NCI-H1092 treated with DMSO at 0.1 percent for 48 hours (cell line): ENCODE measurements around the gene PRR13.
"Not testable (repeated sequence)": the region's sequence is repeated elsewhere in the genome, so short reads cannot be mapped to it uniquely, and the experiment has no call there.

ENCODE experiments used
- DNase-seq: peaks from one replicate; lab custom pipeline; 2025; lab: John Stamatoyannopoulos, UW

The PRR13 gene, protein sequence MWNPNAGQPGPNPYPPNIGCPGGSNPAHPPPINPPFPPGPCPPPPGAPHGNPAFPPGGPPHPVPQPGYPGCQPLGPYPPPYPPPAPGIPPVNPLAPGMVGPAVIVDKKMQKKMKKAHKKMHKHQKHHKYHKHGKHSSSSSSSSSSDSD

GRCh38 chr12:53441040-53441833, at the start of gene PRR13:
TSS of gene PRR13 (plus strand) at chr12:53441734. CDS start at chr12:53442715, 981 bp downstream.
- DNase-seq = peak; percentile 98

DNA sequence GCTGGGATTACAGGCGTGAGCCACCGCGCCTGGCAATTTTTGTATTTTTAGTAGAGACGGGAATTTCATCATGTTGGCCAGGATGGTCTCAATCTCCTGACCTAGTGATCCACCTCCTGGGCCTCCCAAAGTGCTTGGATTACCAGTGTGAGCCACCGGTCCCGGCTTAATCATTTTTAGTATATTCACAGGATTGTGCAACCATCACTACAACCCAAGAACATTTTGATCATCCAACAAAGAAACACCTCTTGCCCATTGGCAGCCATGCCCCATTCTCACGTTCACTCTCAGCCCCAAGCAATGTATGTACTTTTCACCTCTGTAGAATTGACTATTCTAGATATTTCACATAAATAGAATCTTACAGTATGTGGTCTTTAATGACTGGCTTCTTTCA, 41.6 kb upstream of the PRR13 start:
- DNase-seq = no peak

DNA sequence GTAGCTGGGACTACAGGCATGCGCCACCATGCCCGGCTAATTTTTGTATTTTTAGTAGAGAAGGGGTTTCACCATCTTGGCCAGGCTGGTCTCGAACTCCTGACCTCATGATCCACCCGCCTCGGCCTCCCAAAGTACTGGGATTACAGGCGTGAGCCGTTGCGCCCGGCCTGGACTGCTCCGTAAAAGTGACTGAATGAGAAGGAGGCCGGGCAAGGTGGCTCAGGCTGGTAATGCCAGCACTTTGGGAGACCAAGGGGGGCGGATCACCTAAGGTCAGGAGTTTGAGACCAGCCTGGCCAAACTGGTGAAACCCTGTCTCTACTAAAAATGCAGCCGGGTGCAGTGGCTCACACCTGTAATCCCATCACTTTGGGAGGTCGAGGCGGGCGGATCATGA, 39.2 kb upstream of the PRR13 start:
- DNase-seq = not testable (repeated sequence)

DNA sequence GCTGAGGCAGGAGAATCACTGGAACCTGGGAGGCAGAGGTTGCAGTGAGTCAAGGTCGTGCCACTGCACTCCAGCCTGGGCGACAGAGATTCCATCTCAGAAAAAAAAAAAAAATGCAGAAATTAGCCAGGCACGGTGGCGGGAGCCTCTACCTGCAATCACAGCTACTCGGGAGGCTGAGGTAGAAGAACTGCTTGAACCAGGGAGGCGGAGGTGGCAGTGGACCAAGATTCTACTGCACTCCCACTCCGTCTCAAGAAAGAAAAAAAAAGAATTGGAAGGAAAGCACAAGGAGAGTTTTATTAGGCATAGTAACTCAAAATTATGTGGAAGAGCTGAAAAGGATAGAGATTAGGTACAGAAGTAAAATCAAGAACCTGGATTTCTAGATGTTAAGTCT, 38.7 kb upstream of the PRR13 start:
- no peak for DNase-seq

GRCh38 chr12:53410951-53411350, 30.6 kb upstream of the PRR13 start:
- DNase-seq = no peak

DNA sequence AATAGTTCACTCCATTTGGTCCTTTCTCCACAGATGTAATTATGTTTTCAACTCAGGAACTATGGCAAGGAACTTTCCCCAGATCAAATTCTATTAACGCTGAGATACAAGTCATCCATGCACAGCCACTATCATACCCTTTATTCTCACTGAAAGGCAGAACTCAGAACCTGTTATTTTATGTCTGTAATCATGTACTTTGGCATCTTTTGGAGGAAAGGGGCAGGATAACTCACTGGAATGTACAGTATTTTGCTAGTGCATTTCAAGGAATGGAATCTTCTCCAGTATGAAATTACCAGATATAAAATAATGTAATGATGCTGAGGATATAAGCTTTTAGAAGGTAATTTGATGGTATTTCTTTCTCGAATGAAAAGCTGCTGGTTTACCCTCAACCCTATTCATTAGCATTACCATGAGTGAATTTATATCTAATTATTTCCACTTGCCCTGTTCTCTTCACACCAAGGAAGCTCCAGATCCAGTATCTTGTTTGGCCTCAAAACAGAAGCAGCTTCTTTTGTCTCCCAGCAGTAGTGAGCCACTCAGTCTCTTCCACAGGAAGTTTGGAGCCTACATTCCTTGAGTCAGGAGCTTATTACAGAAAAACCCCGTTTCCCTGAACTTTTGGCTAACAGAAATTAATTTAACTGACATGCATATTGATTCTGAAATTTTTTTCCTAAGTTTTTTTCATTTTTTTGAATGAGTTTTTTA, 27.9 kb upstream of the PRR13 start:
- no peak for DNase-seq

DNA sequence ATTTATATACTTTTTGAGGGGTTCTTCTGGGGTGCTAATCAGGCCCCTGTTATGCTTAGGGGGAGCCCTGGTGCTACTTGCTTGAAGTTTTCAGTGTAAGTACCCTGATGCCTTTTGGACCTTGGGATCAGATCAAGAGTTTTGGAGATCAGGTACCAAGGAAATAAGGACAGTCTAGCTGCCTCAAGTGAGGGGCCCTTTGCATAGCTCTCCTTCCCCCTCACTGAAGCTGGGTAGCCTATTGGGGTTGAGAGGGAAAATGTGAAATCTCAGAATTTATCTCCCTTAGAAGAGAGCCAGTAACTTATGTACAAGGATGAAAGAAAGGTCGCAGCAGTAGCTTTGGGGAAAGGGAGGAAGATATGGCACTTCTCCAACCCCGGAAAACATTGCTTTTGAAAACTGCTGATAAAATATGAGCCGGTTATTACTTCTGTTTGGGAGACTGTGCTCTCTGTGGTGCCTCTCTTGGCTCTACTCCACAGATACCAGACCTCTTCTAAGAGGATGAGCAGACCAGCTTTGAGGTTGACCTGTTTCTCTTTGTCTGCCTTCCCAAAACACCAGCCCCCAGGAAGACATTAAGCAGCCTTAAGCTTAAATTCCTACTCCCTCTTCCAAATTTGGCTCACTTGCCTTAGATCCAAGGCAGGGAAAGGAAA, 26.6 kb upstream of the PRR13 start:
- DNase-seq = no peak

DNA sequence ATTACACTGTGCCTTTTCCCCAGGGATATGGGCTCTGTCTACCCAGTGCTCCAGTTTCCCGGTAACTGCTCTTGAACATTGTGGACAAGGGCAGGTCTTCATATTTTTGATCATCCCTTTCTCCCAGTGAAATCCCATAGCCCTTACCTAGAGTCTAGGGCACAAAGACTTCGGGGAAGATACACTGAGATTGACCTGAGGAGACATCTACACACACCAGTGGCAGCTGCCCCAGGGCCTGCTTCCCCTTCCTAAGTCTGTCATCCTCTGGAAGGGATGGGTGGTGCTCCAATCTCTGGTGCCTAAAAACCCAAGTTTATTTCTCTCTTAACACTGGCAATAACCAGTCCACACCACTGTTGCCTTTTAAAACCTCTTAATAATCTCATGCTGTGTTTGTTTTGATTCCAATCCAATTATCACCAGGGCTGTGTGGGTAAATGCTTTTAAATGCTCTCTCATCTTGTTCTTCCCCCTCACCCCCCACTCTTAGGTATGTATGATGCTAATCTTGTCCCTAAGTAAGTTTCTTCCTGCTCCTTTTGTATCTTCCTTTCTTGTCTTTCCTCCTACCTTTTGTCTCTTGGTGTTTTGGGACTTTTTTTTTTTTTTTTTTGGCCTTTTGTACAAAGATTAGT, 25.7 kb upstream of the PRR13 start:
- not testable (repeated sequence) for DNase-seq

GRCh38 chr12:53417291-53417816, 24.2 kb upstream of the PRR13 start:
- not testable (repeated sequence) for DNase-seq

- DNase-seq = no peak
These were observed 23.3 kb upstream of the PRR13 start for GRCh38 chr12:53418221-53418620.

- no peak for DNase-seq
These were observed 21.8 kb upstream of the PRR13 start for GRCh38 chr12:53419756-53420155.

DNA sequence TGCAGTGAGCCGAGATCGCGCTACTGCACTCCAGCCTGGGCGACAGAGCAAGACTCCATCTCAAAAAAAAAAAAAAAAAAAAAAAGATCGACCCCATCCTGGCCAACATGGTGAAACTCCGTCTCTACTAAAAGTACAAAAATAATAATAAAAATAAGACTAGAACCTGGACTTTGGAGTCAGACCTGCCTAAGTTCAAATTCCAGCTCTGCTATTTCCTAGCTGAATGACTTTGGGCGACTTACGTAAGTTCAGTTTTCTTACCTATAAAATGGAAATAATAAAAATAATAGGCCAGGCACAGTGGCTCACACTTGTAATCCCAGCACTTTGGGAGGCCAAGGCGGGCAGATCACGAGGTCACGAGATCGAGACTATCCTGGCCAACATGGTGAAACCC, 19.3 kb upstream of the PRR13 start:
- not testable (repeated sequence) for DNase-seq

DNA sequence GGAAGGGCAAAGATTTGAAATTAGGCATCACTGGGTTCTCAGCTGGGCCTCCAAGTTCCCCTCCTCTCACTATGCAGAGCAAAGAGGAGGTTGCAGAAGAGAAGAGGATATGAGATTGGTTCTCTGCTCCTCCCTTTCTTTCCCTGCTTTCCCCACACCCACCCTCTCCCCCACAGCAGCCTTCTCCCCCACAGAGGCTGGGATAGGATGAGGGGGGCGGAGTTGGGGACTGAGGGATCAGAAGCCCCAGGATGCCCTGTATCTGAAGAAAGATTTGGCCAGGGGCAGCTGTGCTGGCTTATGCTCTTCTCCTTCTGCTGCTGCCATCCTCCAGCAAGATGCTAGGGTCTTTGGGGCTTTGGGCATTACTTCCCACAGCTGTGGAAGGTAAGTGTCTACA, 17.9 kb upstream of the PRR13 start, which contains the start of gene AMHR2:
AMHR2 (plus strand) TSS at position 259 of the 400 bp plus-strand sequence; CDS start at position 339, 80 bp downstream.
- DNase-seq = no peak

DNA sequence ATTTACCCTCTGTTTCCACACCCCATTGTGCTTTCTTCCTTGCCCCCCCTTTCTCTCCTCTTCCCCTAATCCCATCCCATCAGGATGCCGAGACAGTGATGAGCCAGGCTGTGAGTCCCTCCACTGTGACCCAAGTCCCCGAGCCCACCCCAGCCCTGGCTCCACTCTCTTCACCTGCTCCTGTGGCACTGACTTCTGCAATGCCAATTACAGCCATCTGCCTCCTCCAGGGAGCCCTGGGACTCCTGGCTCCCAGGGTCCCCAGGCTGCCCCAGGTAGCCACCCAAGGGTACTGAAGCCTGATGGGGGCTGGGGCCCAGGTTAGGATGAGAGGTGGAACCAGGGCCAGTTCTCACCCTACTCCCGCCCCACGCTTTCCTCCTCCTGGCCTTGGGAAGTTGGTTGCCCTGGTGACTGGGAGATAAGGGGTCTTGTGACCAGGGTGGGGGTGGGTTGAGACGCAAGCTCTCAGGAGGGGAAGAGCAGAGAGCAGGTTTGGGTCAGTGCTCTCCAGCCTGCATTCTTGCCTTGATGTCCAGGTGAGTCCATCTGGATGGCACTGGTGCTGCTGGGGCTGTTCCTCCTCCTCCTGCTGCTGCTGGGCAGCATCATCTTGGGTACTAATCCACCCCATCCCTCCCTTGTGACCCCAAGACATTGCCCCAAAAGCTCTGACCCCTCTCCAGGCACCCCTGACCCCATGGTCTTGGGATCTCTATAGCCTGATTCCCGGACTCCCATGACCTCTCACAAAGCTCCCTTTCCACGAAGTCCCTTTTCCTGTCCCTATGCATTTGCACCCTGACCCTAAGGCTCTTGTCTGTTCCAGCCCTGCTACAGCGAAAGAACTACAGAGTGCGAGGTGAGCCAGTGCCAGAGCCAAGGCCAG, 16.7 kb upstream of the PRR13 start:
- no peak for DNase-seq

- DNase-seq = no peak
These were observed 15.9 kb upstream of the PRR13 start for GRCh38 chr12:53425515-53426150.

GRCh38 chr12:53427905-53428594, 13.5 kb upstream of the PRR13 start:
- DNase-seq = no peak

GRCh38 chr12:53428741-53429140, 12.8 kb upstream of the PRR13 start:
- no peak for DNase-seq

GRCh38 chr12:53430116-53430515, 11.4 kb upstream of the PRR13 start:
- DNase-seq = no peak

DNA sequence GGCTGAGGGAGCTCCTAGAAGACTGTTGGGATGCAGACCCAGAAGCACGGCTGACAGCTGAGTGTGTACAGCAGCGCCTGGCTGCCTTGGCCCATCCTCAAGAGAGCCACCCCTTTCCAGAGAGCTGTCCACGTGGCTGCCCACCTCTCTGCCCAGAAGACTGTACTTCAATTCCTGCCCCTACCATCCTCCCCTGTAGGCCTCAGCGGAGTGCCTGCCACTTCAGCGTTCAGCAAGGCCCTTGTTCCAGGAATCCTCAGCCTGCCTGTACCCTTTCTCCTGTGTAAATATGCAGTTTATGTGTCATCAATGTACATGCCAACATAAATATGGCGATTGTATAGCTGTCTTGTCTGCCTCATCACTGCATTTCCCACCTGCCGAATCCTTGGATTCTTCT, 10.3 kb upstream of the PRR13 start:
- no peak for DNase-seq

DNA sequence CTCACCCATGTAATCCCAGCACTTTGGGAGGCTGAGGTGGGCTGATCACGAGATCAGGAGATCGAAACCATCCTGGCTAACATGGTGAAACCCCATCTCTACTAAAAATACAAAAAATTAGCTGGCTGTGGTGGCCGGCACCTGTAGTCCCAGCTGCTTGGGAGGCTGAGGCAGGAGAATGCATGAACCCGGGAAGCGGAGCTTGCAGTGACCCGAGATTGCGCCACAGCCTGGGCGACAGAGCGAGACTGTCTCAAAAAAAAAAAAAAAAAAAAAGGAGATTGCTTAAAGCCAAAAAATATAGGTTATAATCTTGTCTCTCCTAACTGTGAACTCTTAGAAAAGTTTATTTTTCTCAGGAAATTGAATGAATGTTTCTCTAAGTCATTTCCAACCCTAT, 6.2 kb upstream of the PRR13 start:
- DNase-seq = not testable (repeated sequence)
